K562 (cell line): ENCODE results near the gene PPP1R13B. TPM values are rescaled to one million over a fixed set of nuclear protein-coding genes. Genes with fewer than 3 reads are reported as not detected.

Experiments used
- ATAC-seq: fragments of 200-7000 bp; cut with Tn5 transposase; 3 replicates; pipeline ENCODE4 v1.9.1; 2020; ENCODE audit warnings: moderate library complexity
- BruUV-seq: library from RNA; stranded (reverse); fragments of 400-500 nt; replicated peaks from 2 replicates; lab custom pipeline; 2021; lab: Mats Ljungman, UMichigan
- CTCF ChIA-PET: fragments of 300-600 bp; formaldehyde crosslinking; extraction: SDS; loops from one replicate; lab custom pipeline; 2021; ENCODE audit warnings: low intra/inter-chr PET ratio; lab: Yijun Ruan, JAX
- POLR2A ChIA-PET: fragments of 300-600, 350-650 bp; sonication (Branson Sonifier 250); formaldehyde crosslinking; extraction: SDS; loops from one replicate; lab custom pipeline; 2021; ENCODE audit warnings: antibody characterized with exemption, inconsistent platforms; lab: Yijun Ruan, JAX
- DNase-seq, 4 experiments: peaks; one replicate each; pipeline versions ENCODE4 v3.0.0 to v3.0.0-alpha.2; 2011 to 2018; ENCODE audit warnings: low spot score in 3 of 4, mixed read lengths in 3 of 4; ENCODE audit errors: extremely low read depth in 1 of 4
- FAIRE-seq: peaks from 2 replicates; lab custom pipeline; 2011; peaks lifted over from hg19 to GRCh38; lab: Jason Lieb, UNC
- H2AFZ ChIP-seq: 2 replicates; pipeline ENCODE4 v1.6.0; 2011; ENCODE audit warnings: low read depth, low read length, control low read depth, inconsistent platforms
- H3K27ac ChIP-seq: fragments of 200-600 bp; 3 replicates; pipeline ENCODE4 v1.8.0; 2011; ENCODE audit warnings: low read depth, mild to moderate bottlenecking, control low read depth, inconsistent platforms, low read length, moderate library complexity, mixed read lengths; ENCODE audit errors: extremely low read depth
- H3K27me3 ChIP-seq, 2 experiments: fragments of 300-600 bp in 1 of 2; 2 replicates in 1 of 2; 3 replicates in 1 of 2; pipeline versions ENCODE4 v1.6.0 to v1.8.0; 2011; ENCODE audit warnings: inconsistent platforms in 2 of 2, low read length in 2 of 2, mild to moderate bottlenecking in 1 of 2, mixed read lengths in 1 of 2, moderate library complexity in 1 of 2; ENCODE audit not compliant: control insufficient read depth in 2 of 2, insufficient read depth in 2 of 2
- H3K36me3 ChIP-seq: fragments of 300-600 bp; 3 replicates; pipeline ENCODE4 v1.8.0; 2011; ENCODE audit warnings: mild to moderate bottlenecking, low read length, inconsistent platforms; ENCODE audit not compliant: control insufficient read depth, insufficient read depth
- H3K4me1 ChIP-seq, 2 experiments: fragments of 200-600 bp in 1 of 2; replicated peaks in 1 of 2; 2 replicates in 1 of 2; 3 replicates in 1 of 2; pipeline versions ENCODE4 v1.5.1 to v1.8.0; 2011; ENCODE audit warnings: inconsistent platforms in 2 of 2, low read length in 2 of 2, mild to moderate bottlenecking in 1 of 2, mixed read lengths in 1 of 2, moderate library complexity in 1 of 2; ENCODE audit not compliant: control insufficient read depth in 2 of 2, insufficient read depth in 2 of 2
- H3K4me2 ChIP-seq: 2 replicates; pipeline ENCODE4 v1.6.1; 2011; ENCODE audit warnings: low read length, control low read depth, inconsistent platforms, mixed read lengths; ENCODE audit not compliant: insufficient read depth
- H3K4me3 ChIP-seq: fragments of 200-600 bp; sonication (generic), shearing (Covaris generic); 2 replicates; pipeline ENCODE4 v1.5.1; 2016; ENCODE audit warnings: control low read depth, inconsistent platforms
- H3K79me2 ChIP-seq: fragments of 200-600 bp; 3 replicates; pipeline ENCODE4 v1.8.0; 2011; ENCODE audit warnings: low read length, inconsistent platforms; ENCODE audit not compliant: control insufficient read depth, insufficient read depth
- H3K9ac ChIP-seq, 2 experiments: 2 replicates each; pipeline versions ENCODE4 v1.6.0 to v1.6.1; 2011; ENCODE audit warnings: low read depth in 2 of 2, low read length in 2 of 2, control low read depth in 1 of 2, inconsistent platforms in 1 of 2, mild to moderate bottlenecking in 1 of 2, mixed read lengths in 1 of 2; ENCODE audit not compliant: insufficient read depth in 1 of 2
- H3K9me1 ChIP-seq: one replicate; pipeline ENCODE4 v1.6.0; 2011; ENCODE audit warnings: inconsistent platforms, mild to moderate bottlenecking, low read length, moderate library complexity; ENCODE audit not compliant: control insufficient read depth, insufficient read depth
- H3K9me3 ChIP-seq: replicated peaks from 2 replicates; pipeline ENCODE4 v1.5.1; 2011; ENCODE audit warnings: low read depth, low read length, inconsistent platforms; ENCODE audit not compliant: control insufficient read depth, insufficient read depth
- H4K20me1 ChIP-seq: replicated peaks from 2 replicates; pipeline ENCODE4 v1.6.1; 2011; ENCODE audit warnings: low read length, inconsistent platforms, mixed read lengths; ENCODE audit not compliant: control insufficient read depth, insufficient read depth
- HDGF ChIP-seq: fragments of 450-650 bp; IDR thresholded peaks from 2 replicates; pipeline ENCODE4 v1.6.1; 2016
- LARP7 ChIP-seq: fragments of 450-650 bp; IDR thresholded peaks from 2 replicates; pipeline ENCODE4 v1.6.1; 2016
- ZBTB33 ChIP-seq: sonication (generic); formaldehyde crosslinking; IDR thresholded peaks from 2 replicates; pipeline ENCODE4 v1.8.1; 2023; ENCODE audit warnings: mild to moderate bottlenecking, missing genetic modification reagents
- ZNF316 ChIP-seq: fragments of 450-650 bp; IDR thresholded peaks from 2 replicates; pipeline ENCODE4 v1.6.1; 2016
- WGBS: fragments of 100-300 bp; shearing (Covaris generic); methylation state at CpG from one replicate; pipeline ENCODE4 v1.1.6; 2016; ENCODE audit warnings: low coverage, mixed read lengths; ENCODE audit not compliant: insufficient coverage; ENCODE audit errors: missing lambda C conversion rate; 5-methylcytosine and 5-hydroxymethylcytosine counted together
- in situ Hi-C: fragments of 300-500 bp; cut with MboI; formaldehyde crosslinking; loops from 4 replicates; pipeline ENCODE4 v1.15.0; 2018; ENCODE audit warnings: inconsistent platforms, mixed read lengths
- intact Hi-C: fragments of 100-400 bp; cut with micrococcal nuclease; formaldehyde crosslinking; loops from 2 replicates; pipeline ENCODE4 v1.14.2; 2022
- polyA plus RNA-seq, 8 experiments: library from polyadenylated mRNA; depleted of rRNA in 4 of 8; stranded (reverse) in 5 of 8; unstranded in 3 of 8; fragments of >200 nt; fragmentation: Nextera tagmentation in 2 of 8; fragmentation: Illumina TruSeq in 1 of 8; extraction: Ambion mirVana in 2 of 8; extraction: Trizol in 1 of 8; gene quantifications; 2 replicates each; pipeline versions ENCODE4 v1.2.1 to v1.2.3, GENCODE V29; 2011 to 2014; ENCODE audit warnings: inconsistent platforms in 1 of 8, missing spikeins in 1 of 8
- total RNA-seq, 7 experiments: library from RNA; depleted of rRNA in 6 of 7; stranded (reverse); fragments of >200 nt in 6 of 7; fragmentation: Illumina TruSeq in 2 of 7; extraction: Trizol in 2 of 7; gene quantifications; 2 replicates each; pipeline versions ENCODE4 v1.2.1 to v1.2.3, GENCODE V29; 2011 to 2021; ENCODE audit warnings: low replicate concordance in 1 of 7
- TF ChIP-seq, protein P1 (sequence below), 2 experiments: fragments of 450-650 bp in 1 of 2; sonication (generic) in 1 of 2; formaldehyde crosslinking in 1 of 2; IDR thresholded peaks in 1 of 2; conservative IDR thresholded peaks in 1 of 2; 2 replicates each; pipeline versions ENCODE4 v1.6.1 to v1.8.1; 2016 to 2023; ENCODE audit warnings: mild to moderate bottlenecking in 2 of 2, moderate library complexity in 2 of 2, inconsistent platforms in 1 of 2, missing genetic modification reagents in 1 of 2

PPP1R13B gene
- total and polyA plus RNA-seq, 9 of the 15 experiments (the other 6 are each of a cell fraction or from before 2014, with no cell fraction given), result 0.03 to 1.7 (median 0.15) TPM

GRCh38 chr14:103836976-103837725 lies 10.2 kb downstream of the PPP1R13B start (continued):
- TF ChIP-seq ZBTB33 (CRISPR knock-in tag), result no peak
- no peak for TF ChIP-seq LARP7
- TF ChIP-seq HDGF, result no peak

DNA sequence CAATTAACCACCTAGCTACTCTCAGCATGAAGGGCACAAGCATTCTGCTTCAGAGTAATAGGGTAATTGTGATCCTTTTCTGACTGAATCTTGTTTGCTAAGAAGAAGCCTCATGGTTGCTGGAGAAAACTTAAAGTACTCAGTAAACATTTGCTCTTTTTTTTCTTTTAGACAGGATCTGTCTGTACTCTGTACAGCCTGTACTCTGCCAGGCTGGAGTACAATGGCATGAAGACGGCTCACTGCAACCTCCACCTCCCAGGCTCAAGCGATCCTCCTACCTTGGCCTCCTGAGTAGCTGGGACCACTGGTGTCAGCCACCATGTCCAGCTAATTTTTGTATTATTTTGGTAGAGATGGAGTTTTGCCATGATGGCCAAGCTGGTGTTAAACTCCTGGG lies 12.4 kb downstream of the PPP1R13B start:
- WGBS, result 0% methylated on average over 1 of the region's 2 CpGs
- DNase-seq (no peak), ATAC-seq (no peak), FAIRE-seq (no peak)
- Histone ChIP-seq H3K9me1 (no peaks in the 10 kb centered on the region), H3K9me3 (no peaks in the 10 kb centered on the region), H4K20me1 (no peaks in the 10 kb centered on the region), H3K27me3 (peaks cover 4 to 13% of the 10 kb centered on the region in 2 experiments; a peak in 2 of 5 replicates), H3K36me3 (no peaks in the 10 kb centered on the region), H3K4me1 (no peaks in the 10 kb centered on the region), H2AFZ (no peak overlapping the region), H3K4me3 (no peak overlapping the region), H3K4me2 (no peak overlapping the region), H3K27ac (no peak overlapping the region), H3K79me2 (no peaks in the 10 kb centered on the region), H3K9ac (no peak overlapping the region)
- no peak for TF ChIP-seq ZNF316
- TF ChIP-seq, protein P1, sequence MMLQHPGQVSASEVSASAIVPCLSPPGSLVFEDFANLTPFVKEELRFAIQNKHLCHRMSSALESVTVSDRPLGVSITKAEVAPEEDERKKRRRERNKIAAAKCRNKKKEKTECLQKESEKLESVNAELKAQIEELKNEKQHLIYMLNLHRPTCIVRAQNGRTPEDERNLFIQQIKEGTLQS (IDR thresholded peaks at IDR 0.05), result no peak
- TF ChIP-seq, protein P1 (CRISPR knock-in tag; conservative IDR thresholded peaks at IDR 0.05), result no peak
- POLR2A ChIA-PET, result no interaction called here
- in situ Hi-C loops, result no loop called here
- BruUV-seq, result no TSS peak
- CTCF ChIA-PET, result no interaction called here
- intact Hi-C loops, result no loop called here
